Stimulated activated CD8-positive, alpha-beta memory T cell treated with anti-CD3 and anti-CD28 coated beads, Interleukin-7, amount 100 ng/mL, for 24 hours (primary cell): ENCODE measurements around the gene SPAG5.
A peak's percentile ranks its signal among the peaks of the same experiment; 100 is the strongest.
"Not testable (repeated sequence)": the region's sequence is repeated elsewhere in the genome, so short reads cannot be mapped to it uniquely, and the experiment has no call there.

Experiments used
- DNase-seq: peaks from one replicate; pipeline ENCODE4 v3.0.0-alpha.2; 2020; ENCODE audit warnings: low read depth

Gene SPAG5

DNA sequence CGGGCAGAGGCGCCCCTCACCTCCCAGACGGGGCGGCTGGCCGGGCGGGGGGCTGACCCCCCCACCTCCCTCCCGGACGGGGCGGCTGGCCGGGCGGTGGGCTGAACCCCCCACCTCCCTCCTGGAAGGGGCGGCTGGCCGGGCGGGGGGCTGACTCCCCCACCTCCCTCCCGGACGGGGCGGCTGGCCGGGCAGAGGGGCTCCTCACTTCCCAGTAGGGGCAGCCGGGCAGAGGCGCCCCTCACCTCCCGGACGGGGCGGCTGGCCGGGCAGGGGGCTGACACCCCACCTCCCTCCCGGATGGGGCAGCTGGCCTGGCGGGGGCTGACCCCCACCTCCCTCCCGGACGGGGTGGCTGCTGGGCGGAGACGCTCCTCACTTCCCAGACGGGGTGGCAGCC lies 5.2 kb upstream of the SPAG5 start:
- not testable (repeated sequence) for DNase-seq

DNA sequence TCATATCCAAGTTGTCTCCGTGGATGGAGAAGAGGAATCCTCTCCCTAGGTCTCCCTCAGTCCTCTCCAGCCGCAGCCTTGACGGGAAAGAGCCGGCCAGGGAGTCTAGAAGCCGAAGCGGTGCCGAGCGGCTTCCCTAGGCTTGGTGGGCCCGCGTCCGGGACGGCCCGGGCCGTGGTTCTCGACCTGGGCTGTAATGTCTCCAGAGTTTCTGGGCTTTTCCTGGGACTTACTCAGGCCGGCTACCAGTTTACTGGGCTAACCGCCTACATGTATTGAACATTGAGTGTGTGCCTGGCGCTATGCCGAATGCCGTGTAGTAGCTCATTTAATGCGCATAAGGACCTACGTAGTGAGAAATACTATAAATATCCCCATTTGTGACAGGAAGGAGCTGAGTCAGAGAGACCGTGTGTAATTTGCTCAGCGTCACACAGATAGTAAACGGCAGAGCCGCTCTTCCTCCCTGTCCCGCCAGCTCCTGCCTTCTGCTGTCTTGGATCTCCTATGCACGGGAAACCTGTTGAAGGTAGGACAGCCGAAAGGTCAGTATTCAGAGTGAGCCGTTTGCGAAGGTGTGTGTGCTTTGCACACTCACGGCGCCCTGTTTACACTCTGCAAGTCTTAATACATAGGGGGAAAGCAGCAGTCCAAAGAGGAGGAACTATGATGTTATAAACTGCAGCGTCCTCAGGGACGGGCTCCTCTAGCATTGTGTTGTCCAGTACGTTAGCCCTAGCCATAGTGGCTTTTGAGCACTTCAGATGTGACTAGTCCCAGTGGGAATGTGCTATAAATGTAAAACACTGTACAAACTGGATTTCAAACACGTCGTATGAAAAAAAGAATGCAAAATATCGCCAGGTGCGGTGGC lies 723 bp upstream of the SPAG5 start:
- peak; percentile 16 for DNase-seq

DNA sequence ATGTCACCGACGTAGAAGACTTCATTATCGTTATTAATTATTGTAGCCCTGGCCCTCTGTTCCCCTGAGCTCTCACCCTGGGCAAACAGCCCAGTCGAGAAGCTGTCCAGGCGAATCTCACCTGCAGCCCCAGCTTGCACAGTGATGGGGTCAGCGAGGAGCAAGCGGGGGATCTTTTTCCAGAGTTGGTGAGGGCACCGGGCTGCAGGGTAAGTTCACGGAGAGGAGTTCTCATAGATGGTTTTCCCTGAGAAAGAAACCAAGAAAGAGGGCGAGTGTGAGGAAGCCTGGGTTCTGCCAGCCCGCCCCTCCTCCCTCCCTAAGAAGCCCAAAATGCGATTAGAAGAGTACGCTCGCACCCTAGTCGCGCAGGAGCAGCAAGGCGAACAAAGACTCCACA lies 436 bp downstream of the SPAG5 start:
- no peak for DNase-seq

DNA sequence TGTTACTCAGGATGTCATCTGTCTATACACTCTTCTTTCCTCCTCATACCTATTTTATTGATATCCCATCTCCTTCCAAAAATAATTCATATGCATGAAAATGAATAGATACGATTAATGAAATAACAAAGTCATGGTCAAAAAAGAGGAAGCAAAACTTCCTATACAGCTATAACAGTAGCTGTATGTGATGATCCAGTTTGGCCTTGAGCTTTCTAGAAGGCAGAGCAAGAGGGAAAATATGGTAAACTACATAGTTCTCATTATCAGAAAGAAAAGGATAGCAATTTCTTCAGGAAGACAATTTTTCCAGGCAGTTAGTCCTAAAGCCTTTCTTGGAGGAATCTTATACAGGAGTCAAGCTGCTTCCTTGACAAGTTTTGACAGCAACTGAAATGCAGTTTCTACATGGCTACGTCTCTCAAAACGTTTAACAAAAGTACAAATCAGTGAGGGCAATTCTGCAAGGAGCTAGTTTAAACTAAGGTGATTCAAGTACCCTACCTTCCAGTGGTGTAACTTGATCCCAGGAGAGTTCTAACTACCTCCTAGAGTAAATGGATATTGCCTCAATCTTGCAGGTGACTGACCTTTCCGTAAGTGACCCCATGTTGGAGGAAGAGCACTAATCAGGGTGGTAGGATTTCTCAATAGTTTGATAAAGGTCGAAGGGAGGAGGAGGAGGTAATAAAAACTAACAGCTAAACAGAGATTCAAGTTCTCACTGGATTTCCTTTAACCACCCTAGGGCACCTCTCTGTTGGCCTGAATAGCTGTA lies 1.0 kb downstream of the SPAG5 start:
- DNase-seq: no peak

DNA sequence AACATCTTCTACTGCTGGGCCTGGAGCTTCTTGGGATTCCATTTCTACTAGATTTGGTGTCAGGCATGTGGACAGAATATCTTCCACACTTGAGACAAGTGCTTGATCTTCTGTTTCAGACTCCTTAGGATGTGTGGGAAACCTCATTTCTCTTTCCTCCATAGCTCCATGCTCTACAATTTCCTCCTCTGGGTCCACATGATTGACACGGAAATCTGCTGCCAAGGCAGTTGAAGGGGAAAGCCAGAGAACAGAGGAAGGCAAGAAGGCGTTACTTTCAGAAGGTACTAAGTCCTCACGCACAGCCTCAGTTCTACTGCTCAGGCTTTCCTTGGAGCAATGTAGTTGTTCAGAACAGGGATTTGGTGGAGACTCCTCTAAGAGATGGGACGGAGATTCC lies 6.6 kb downstream of the SPAG5 start:
- DNase-seq: no peak

DNA sequence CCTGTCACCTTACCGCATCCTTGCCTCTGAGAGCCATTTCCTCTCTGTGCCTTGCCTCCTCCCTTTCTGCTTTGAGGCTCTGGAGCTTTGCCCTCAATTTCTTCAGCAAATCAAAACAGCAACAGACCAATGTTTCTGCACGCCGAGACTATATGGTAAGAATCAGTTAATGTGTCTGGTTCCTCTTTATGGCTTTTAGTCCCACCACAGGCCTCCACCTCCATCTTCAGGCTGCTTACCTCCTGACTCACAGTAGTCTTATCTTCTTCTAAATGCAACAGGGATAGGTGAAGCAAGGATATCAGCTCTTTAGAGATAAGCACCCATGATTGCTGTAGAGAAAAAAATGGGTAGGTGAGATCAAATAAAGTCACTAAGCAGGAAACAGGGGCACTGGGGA lies 13.0 kb downstream of the SPAG5 start:
- DNase-seq: no peak

DNA sequence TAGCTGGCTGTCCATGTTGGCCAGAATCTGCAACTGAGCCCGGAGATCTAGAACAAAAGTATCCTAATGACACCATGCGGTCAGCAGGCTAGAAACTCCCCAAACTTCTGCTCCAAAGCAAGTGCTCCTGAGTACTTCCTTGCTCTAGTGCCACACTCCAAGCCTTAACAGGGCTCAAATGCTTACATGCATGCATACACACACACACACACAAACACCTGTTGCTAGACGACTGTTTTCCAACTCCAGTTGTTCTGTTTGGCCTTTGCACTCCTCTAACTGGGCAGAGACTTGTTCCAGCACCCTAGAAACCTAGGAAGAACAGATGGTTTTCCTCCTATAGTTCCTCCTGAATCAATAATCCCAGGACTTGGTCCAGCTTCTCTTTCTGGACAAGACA lies 14.4 kb downstream of the SPAG5 start:
- DNase-seq: no peak

DNA sequence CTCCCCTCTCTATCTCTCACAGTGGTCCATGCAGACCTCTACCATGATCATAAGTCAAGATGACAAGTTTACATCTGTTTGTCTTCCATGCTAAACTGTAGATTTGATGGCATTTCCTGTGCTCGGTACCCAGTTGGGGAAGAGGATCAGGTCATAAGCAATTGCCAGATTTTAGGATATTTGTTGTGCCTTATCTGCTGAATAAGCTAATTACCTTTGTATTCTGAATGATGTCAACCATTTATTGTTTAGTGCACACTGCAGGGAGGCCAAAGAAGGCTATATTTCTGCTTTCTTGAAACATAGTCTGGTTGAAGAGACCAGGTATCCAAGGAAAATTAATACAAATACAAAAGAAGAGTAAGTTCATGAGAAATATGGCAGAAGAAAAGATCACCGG lies 16.3 kb downstream of the SPAG5 start:
- DNase-seq: no peak

DNA sequence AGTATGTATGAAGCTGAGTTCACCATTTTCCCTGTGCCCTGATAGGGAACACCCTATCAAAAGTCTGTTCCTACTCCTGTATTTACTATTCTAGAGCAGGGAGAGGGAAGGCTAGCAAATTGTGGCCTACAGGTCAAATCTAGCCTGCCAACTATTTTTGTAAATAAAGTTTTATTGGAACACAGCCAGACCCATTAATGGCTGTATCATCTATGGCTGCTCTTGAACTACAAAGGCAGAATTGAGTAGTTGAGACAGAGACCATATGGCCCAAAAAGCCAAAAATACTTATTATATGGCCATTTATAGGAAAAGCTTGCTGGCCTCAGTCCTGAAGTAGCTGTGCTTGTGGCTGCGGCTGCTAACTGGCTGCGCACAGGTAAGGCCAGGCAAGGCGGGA lies 17.9 kb downstream of the SPAG5 start:
- no peak for DNase-seq

DNA sequence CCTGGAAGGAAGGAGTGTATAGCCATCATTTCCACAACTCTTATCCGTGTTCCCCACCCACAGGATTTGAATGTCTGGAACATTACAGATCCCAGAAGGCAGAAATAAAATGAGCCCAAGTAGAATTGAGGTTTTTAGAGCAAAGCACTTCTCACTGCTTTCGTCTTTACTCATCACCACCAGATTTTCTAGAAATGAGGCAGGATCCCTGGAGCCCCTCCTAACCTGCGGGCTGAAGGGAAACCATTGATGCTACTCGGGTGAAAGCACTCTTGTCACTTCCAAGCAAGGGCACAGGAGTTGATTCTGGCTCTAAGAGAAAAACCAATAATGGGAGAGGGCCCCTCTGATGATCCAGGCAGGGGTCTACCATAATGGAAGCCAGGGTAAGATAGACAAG lies 19.3 kb downstream of the SPAG5 start:
- no peak for DNase-seq

DNA sequence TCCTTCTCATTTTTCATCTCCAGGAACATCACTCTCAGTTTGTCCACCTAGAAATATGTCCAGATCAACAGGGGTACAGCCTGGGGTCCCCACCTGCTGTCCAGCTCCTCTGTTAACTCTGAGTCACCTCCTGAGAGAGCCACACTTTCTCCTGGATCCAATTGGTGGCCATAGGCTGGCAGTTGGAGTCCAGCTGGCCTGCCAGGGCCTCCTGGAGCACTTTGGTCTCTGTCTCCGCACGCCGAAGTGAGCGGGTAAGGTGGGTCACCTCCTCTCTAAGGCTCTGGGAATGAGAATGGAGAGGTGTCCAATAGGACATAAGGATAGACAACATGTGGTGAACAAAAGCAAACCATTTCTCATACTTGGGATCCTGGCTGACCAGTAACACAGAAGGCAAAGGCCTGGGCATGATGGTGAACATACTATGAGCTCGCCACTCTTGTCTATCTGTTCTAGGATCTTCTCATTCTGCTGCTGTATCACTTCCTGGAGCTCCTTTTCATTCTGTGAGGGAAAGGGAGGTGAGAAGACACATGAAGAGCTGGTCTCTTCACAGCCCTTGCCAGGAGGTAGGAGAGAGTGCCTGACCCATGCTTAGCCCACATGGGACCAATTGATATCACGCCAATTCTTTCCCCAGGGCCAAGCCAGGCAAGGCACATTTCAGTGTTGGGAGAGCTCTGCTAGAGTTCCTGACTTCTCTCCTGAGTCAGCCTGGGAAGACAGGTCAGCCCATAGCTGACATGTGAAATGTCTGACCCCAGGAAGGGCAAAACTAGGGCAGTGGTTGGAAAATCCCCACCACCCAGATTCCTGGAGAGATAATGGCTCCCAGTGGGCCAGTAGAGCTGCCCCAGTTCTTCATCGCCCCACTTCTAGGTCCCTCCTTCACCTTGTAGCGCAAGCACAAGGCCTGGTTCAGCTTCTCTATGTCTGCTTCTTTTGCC lies 20.3 kb downstream of the SPAG5 start:
- no peak for DNase-seq

DNA sequence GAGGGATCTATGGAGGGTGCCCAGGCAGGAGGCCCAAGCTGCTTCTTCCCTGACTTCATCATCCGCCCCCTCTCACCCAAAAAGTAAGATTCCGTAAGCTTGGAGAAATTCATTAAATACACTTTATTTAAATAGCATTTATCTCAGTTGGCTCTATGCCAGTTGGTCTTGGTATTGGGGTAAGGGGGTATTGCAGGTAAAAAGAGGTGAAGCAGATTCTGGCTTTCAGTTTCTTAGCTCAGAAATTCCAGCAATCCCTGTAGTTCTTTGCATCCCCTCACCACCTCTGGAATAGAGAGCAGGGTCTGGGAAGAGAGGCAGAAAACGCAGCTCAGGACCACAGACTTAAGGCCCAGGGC lies 21.4 kb downstream of the SPAG5 start:
- no peak for DNase-seq

DNA sequence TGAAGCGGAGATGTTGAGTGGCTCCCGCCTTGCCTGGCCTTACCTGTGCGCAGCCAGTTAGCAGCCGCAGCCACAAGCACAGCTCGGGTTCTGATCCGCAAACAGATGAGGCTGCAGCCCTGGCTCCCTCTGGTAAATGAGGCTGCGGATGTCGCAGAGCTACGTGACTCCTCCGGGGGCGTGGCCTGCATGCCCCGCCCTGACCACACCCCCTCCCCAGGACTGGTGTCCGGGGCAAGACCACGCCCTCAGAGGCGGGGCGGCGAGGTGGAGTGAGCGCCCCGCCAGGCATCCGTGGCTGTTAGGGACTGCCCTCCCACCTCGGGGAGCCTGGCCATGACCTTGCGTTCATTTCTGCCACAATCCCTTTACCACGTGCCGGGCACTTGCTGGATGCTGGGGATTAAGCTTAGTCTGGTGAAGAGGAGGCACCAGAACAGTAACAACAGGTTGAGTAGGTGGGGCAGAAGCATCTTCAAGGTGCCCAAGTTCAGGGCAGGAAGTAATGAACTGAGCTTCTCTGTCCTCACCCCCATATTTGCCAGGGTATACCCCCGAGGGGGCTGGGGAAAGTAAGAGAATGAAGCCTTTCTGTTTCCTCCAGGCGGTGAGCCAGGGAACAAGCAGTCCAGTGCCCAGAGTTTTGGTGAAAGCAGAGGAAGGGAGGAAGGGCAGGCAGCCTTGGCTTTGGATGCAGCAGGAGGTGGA lies 21.9 kb downstream of the SPAG5 start, which contains the start of gene ALDOC:
Gene ALDOC (minus strand): TSS at position 138 of the 708 bp plus-strand sequence. CDS start 1,363 bp downstream, outside the sequence.
- peak; percentile 94 for DNase-seq

DNA sequence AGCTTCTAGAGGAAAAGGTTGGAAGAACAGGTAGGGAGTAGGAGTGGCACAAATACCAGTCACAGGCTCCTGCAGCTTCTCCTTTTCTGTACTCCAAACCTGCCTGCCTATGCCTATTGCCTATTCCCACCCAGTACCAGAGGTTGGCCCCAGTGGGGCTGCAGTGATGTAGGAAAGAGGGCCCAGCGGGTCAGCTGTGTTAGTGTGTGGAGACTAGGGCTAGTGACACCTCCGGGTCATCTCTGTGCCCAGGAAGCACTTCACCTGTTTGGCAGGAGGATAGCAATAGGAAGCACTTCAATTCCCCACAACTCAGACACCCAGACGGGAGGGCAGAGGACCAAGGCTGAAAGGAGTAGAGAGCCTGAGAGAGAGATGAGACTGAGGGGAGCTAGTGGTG lies 22.8 kb downstream of the SPAG5 start:
- DNase-seq: not testable (repeated sequence)

DNA sequence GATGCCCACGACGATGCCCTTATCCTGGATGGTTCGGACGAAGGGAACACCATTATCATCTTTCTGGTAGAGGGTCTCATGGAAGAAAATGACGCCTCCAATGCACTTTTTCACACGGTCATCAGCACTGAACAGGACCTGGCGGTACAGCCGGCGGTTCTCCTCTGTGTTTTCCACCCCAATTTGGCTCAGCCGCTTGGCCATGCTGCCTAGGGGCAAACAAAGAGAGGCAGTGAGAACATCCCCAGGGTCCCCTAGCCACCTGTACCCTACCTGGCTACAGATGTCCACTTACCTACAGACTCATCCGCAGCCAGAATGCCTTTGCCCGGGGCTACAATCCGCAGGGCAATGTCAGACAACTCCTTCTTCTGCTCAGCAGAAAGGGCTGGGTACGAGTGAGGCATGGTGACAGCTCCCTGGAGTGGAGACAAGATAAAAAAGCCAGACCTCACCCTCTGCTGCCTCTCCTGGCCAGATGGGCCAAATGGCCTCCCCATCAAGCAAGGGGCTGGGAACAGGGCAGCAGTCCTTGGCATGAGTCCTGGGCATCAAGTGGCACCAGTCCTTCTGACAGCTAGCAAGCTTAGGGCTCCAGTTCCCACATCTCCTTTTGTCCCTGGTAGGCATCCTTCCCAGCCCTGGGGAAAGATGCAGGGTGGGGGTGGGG lies 23.6 kb downstream of the SPAG5 start:
- DNase-seq: no peak

DNA sequence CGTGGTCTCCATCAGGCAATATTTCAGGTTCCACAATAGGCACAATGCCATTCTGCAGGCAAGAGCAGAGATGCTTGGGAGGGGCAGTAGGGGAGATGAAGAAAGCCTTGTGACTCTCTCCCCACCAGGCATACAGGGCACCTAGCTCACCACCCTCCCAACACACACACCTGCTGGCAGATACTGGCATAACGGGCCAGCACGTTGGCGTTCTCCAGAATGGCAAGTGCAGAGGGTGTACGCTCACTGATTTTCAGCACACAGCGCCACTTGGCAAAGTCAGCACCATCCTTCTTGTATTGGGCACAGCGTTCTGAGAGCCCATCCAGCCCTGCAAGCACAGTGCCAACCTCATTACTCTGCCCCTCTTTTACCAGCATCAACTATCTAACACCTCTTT lies 24.3 kb downstream of the SPAG5 start:
- DNase-seq: no peak

DNA sequence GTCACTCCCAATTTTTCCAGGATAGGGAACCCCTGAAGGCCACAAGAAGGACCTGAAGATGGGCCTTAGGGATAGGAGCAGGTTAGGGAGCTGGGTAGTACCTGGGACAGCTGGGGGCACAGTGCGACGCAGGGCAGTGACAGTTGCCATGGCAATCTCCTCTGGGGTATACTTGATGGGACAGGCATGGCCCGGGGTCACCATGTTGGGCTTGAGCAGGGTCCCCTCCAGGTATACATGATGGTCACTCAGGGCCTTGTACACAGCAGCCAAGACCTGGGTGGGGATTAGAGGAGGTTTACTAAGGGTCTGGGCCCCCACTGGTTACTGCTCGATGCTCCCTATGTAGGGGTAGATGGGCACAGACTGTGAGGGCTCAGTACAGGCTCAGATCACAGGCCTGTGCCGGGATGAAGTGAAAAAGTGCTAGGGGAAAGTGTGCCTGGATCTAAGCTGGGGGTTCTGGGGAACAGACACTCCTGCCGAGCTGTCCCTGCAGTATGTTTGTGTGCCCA lies 24.8 kb downstream of the SPAG5 start:
- no peak for DNase-seq

DNA sequence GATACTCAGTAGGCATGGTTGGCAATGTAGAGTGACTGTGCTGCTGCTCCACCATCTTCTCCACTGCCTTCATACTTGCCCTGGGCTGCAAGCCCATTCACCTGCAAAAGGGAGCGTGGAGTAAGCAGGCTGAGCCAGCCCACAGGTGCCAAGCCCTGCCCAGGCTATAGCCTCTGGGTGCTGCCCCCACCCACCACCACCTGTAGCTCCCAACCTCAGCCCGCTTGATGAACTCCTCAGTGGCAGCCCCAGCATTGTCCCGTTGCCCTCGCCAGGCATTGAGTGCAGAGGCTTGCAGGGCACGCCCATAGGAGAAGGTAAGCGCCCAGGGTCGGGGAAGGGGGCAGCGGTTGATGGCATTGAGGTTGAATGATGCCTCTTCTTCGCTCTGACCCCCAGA lies 25.3 kb downstream of the SPAG5 start:
- DNase-seq: no peak

DNA sequence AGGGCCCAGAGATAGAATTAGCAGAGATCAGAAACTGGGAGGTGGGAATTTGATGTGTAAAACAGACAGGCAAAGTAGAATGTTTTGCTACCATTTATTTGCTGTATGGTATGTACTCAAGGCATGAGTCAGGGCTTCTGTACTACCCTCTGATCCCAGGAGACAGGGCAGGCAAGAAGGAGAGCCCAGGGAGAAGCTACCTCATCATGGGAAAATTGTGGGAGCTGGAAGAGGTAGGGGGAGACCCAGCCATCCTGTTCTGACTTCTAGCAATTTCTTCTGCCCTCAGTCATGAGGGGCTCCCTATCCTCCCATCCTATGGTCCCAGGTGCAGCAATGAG lies 25.8 kb downstream of the SPAG5 start:
- no peak for DNase-seq

DNA sequence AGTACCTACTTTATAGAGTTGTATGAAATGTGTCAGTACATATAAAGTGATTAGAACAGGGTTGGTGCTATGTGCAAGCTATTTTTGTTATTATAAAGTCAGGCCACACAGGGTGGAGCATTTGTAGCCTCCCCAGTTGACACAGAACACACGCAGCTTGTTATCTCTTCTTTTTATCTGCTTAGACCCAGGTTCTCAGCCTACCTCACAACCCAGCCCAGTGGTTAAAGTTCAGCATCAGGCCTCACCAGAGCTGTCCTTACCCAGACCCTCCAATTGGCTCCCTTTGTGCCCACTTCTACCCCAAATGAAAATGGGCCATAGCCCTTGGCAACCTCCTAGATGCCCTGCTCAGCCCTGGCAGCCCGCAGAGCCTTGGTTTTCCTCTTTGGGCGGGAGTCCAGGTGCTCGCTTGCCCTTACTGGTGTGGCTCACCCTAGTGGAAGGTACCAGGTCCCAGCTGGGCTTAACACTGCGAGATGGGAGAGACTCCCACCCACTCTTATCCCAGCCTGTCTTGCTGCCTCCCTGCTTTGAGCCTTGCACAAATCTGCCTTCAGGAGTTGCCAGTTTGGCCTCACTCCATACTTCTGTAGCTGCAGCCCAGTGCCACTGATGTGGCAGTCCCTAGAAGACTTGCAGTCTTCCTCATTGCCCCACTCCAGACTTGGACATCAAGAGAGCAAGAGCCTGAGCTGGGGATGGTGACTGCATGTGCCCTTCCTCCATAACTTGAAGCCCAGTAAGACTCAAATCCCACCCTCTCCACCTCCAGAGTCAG lies 26.4 kb downstream of the SPAG5 start:
- DNase-seq: no peak
